IPS DF 6.9 (cell line): Measurements from ENCODE around the gene TXNDC12.
"Not testable (repeated sequence)": the region's sequence is repeated elsewhere in the genome, so short reads cannot be mapped to it uniquely, and the experiment has no call there.

Experiments used
- DNase-seq: peaks from one replicate; pipeline ENCODE4 v3.0.0-alpha.2; 2013; ENCODE audit warnings: low read depth, low spot score
- H3K27ac ChIP-seq: one replicate; pipeline ENCODE4 v1.5.1; 2013; ENCODE audit warnings: low read length, control low read depth
- H3K27me3 ChIP-seq: 2 replicates; pipeline ENCODE4 v1.6.1; 2013; ENCODE audit warnings: mild to moderate bottlenecking, low read length; ENCODE audit not compliant: control insufficient read depth, insufficient read depth
- H3K36me3 ChIP-seq: 2 replicates; pipeline ENCODE4 v1.6.1; 2013; ENCODE audit warnings: low read length; ENCODE audit not compliant: control insufficient read depth, insufficient read depth
- H3K4me1 ChIP-seq: 2 replicates; pipeline ENCODE4 v1.6.1; 2013; ENCODE audit warnings: low read length; ENCODE audit not compliant: control insufficient read depth, insufficient read depth
- H3K4me3 ChIP-seq: 2 replicates; pipeline ENCODE4 v1.5.1; 2013; ENCODE audit warnings: mild to moderate bottlenecking, low read length
- H3K9me3 ChIP-seq: 2 replicates; pipeline ENCODE4 v1.6.1; 2013; ENCODE audit warnings: low read length, inconsistent platforms; ENCODE audit not compliant: control insufficient read depth, insufficient read depth
- WGBS: extraction: QIAGEN DNeasy Blood & Tissue Kit; methylation state at CpG from one replicate; pipeline ENCODE4 v1.1.7; 2013; ENCODE audit warnings: mixed read lengths, missing lambda C conversion rate; ENCODE audit not compliant: insufficient read length, insufficient coverage; 5-methylcytosine and 5-hydroxymethylcytosine counted together

The TXNDC12 gene

DNA sequence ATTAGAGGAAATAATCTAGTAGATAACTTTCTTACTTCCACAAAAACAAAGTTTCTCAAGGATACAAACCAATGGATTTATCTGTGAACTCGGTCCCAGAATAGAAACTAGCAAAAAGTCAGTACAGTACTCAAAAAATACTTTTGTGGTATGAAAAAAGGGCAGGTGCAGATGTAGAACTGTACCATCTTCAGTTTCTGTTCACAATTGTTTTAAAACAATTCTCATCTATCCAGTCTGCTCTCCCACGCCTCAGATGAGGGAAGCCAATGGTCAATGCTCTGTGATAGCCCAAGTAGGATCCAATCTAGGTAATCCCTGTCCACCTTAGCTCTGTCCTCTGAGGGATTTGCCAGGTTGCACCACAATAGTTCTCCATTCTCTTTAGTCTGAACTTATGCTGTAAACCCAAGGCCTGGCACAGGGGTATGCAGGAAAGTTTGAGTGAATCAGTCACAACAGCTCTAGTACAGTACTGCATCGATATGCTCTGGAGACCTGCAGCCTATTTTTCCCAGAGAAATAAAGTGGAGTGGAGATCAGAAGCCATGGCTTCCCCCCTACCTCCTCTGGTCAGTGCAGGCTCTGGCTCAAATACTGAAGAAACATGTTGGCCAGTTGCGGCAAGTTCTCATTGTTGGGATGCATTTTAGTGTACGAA, 22.7 kb downstream of the TXNDC12 start:
- Histone ChIP-seq H3K36me3 (no peaks in the 10 kb centered on the region), H3K9me3 (no peaks in the 10 kb centered on the region), H3K4me1 (no peaks in the 10 kb centered on the region; the same call in 1 of the 2 replicates), H3K4me3 (peak overlapping the region; percentile 95; the same call in 1 of the 2 replicates), H3K27ac (no peak overlapping the region), H3K27me3 (no peaks in the 10 kb centered on the region)
- WGBS, result no CpG with 5 or more reads among the region's 5 CpGs
- DNase-seq, result no peak

GRCh38 chr1:52028839-52029238, 26.2 kb downstream of the TXNDC12 start:
- no CpG with 5 or more reads among the region's 5 CpGs for WGBS
- not testable (repeated sequence) for H3K27ac ChIP-seq

GRCh38 chr1:52028328-52028727, 26.7 kb downstream of the TXNDC12 start:
- peaks cover 6% of the 10 kb centered on the region; the same call in 1 of the 2 replicates for H3K36me3 ChIP-seq
- 100% methylated on average over 1 of the region's 1 CpG for WGBS
- H3K4me1 ChIP-seq, result no peaks in the 10 kb centered on the region; the same call in 1 of the 2 replicates
- H3K27ac ChIP-seq, result no peak overlapping the region
- DNase-seq, result no peak
- H3K9me3 ChIP-seq, result no peaks in the 10 kb centered on the region
- no peaks in the 10 kb centered on the region for H3K27me3 ChIP-seq
- H3K4me3 ChIP-seq, result no peak overlapping the region

More at GRCh38 chr1:52028839-52029238, 26.2 kb downstream of the TXNDC12 start:
- not testable (repeated sequence) for H3K36me3 ChIP-seq, H3K4me3 ChIP-seq, H3K4me1 ChIP-seq, H3K27me3 ChIP-seq, H3K9me3 ChIP-seq, DNase-seq

GRCh38 chr1:52026278-52026677, 28.7 kb downstream of the TXNDC12 start:
- peaks cover 9% of the 10 kb centered on the region; the same call in 1 of the 2 replicates for H3K36me3 ChIP-seq
- H3K27ac ChIP-seq, result no peak overlapping the region
- no peaks in the 10 kb centered on the region for H3K4me1 ChIP-seq
- WGBS, result no CpG with 5 or more reads among the region's 2 CpGs
- DNase-seq, result no peak
- H3K9me3 ChIP-seq, result no peaks in the 10 kb centered on the region
- no peak overlapping the region for H3K4me3 ChIP-seq
- H3K27me3 ChIP-seq, result no peaks in the 10 kb centered on the region

- Histone ChIP-seq H3K4me3 (no peak overlapping the region), H3K27ac (no peak overlapping the region), H3K27me3 (no peaks in the 10 kb centered on the region), H3K4me1 (no peaks in the 10 kb centered on the region), H3K36me3 (peaks cover 13% of the 10 kb centered on the region; the same call in 1 of the 2 replicates), H3K9me3 (no peaks in the 10 kb centered on the region)
- DNase-seq, result no peak
- no CpG with 5 or more reads among the region's 2 CpGs for WGBS
Measured at GRCh38 chr1:52022133-52022532, 32.9 kb downstream of the TXNDC12 start.

- H3K4me3 ChIP-seq, result no peak overlapping the region
- no peaks in the 10 kb centered on the region for H3K9me3 ChIP-seq
- DNase-seq, result no peak
- H3K27ac ChIP-seq, result no peak overlapping the region
- H3K4me1 ChIP-seq, result peaks cover 4% of the 10 kb centered on the region; the same call in 1 of the 2 replicates
- H3K27me3 ChIP-seq, result no peaks in the 10 kb centered on the region
- no CpG with 5 or more reads among the region's 7 CpGs for WGBS
- no peaks in the 10 kb centered on the region for H3K36me3 ChIP-seq
Measured at GRCh38 chr1:52008071-52008809, 46.8 kb downstream of the TXNDC12 start.

- Histone ChIP-seq H3K4me3 (no peak overlapping the region), H3K4me1 (peaks cover 4% of the 10 kb centered on the region; the same call in 1 of the 2 replicates), H3K9me3 (no peaks in the 10 kb centered on the region), H3K27ac (no peak overlapping the region), H3K36me3 (no peaks in the 10 kb centered on the region), H3K27me3 (no peaks in the 10 kb centered on the region)
- WGBS, result no CpG with 5 or more reads among the region's 5 CpGs
- DNase-seq, result no peak
Measured at GRCh38 chr1:52007215-52008002, 47.6 kb downstream of the TXNDC12 start.

DNA sequence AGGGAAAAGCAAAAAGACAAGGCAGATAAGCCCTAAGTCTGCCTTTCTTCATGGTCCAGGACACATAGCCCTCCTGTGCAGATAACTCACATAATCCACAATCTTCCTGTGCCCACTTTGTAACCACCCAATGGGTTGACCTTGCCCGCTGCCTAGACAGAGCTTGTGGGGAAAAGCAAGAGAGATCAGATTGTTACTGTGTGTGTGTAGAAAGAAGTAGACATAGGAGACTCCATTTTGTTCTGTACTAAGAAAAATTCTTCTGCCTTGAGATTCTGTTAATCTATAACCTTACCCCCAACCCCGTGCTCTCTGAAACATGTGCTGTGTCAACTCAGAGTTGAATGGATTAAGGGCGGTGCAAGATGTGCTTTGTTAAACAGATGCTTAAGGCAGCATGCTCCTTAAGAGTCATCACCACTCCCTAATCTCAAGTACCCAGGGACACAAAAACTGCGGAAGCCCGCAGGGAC, 48.9 kb downstream of the TXNDC12 start:
- not testable (repeated sequence) for H3K4me3 ChIP-seq, DNase-seq, H3K36me3 ChIP-seq, H3K27ac ChIP-seq, H3K27me3 ChIP-seq, H3K4me1 ChIP-seq, H3K9me3 ChIP-seq
- WGBS, result no CpG with 5 or more reads among the region's 5 CpGs

DNA sequence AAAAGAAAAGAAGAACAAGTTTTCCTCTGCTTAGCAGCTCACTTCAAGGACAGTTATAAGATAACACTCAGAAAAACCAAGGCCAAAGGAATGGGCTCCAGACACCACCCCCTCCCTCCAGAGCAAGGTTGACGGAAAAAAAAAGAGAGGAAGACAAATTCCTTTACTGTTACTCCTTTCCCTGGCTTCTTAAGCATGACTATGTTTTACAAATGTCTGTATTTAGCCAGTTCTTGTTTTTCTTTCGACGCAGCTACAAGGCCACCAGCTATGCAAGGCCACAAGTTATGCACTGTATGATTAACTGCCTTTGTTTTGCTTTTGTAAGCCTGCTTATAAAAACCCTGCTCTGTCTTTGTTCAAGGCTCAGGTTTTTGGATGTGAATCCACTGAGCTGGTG, 49.4 kb downstream of the TXNDC12 start:
- H3K36me3 ChIP-seq, H3K4me3 ChIP-seq, H3K4me1 ChIP-seq, H3K27me3 ChIP-seq, DNase-seq, H3K9me3 ChIP-seq, H3K27ac ChIP-seq: not testable (repeated sequence)
- WGBS, result no CpG with 5 or more reads among the region's 3 CpGs

- H3K4me3 ChIP-seq, result no peak overlapping the region
- no peaks in the 10 kb centered on the region for H3K27me3 ChIP-seq
- no CpG with 5 or more reads among the region's 4 CpGs for WGBS
- no peaks in the 10 kb centered on the region for H3K36me3 ChIP-seq
- no peak for DNase-seq
- no peaks in the 10 kb centered on the region for H3K9me3 ChIP-seq
- H3K27ac ChIP-seq, result no peak overlapping the region
- H3K4me1 ChIP-seq, result peaks cover 4% of the 10 kb centered on the region
Measured at GRCh38 chr1:52003877-52004276, 51.1 kb downstream of the TXNDC12 start.
